C4-2B (cell line): ENCODE results near the gene OR2C1.

Experiments used
- ZFX ChIP-seq: fragments of 450-650 bp; IDR thresholded peaks from 2 replicates; pipeline ENCODE4 v1.6.1; 2017
- TF ChIP-seq, protein P1 (sequence below): fragments of 450-650 bp; conservative IDR thresholded peaks from 2 replicates; pipeline ENCODE4 v1.5.1; 2017; ENCODE audit warnings: mild to moderate bottlenecking

- TF ChIP-seq, protein P1, sequence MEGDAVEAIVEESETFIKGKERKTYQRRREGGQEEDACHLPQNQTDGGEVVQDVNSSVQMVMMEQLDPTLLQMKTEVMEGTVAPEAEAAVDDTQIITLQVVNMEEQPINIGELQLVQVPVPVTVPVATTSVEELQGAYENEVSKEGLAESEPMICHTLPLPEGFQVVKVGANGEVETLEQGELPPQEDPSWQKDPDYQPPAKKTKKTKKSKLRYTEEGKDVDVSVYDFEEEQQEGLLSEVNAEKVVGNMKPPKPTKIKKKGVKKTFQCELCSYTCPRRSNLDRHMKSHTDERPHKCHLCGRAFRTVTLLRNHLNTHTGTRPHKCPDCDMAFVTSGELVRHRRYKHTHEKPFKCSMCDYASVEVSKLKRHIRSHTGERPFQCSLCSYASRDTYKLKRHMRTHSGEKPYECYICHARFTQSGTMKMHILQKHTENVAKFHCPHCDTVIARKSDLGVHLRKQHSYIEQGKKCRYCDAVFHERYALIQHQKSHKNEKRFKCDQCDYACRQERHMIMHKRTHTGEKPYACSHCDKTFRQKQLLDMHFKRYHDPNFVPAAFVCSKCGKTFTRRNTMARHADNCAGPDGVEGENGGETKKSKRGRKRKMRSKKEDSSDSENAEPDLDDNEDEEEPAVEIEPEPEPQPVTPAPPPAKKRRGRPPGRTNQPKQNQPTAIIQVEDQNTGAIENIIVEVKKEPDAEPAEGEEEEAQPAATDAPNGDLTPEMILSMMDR: no peak
- TF ChIP-seq ZFX: no peak
Observed at GRCh38 chr16:3328643-3329042, 27.0 kb upstream of the OR2C1 start.
